Transverse colon (tissue), 4 donors: ENCODE measurements around the gene EYA4. TPM values are rescaled to one million over a fixed set of nuclear protein-coding genes. Genes with fewer than 3 reads are reported as not detected.

Experiments
- DNase-seq: peaks from one replicate; pipeline ENCODE4 v3.0.0-alpha.2; 2019
- H3K27ac ChIP-seq, 4 donors: fragments of 200-600 bp; sonication (generic); 2 replicates each; pipeline ENCODE4 v1.5.1; 2016 to 2018; ENCODE audit warnings: inconsistent platforms in 4 of 4
- H3K27me3 ChIP-seq: fragments of 200-600 bp; sonication (generic); 2 replicates; pipeline ENCODE4 v1.5.1; 2017; ENCODE audit warnings: inconsistent platforms
- H3K36me3 ChIP-seq, 4 donors: fragments of 200-600 bp; sonication (generic); 2 replicates each; pipeline ENCODE4 v1.5.1; 2017 to 2019; ENCODE audit warnings: inconsistent platforms in 4 of 4
- H3K4me1 ChIP-seq, 4 donors: fragments of 200-600 bp; sonication (generic); 2 replicates each; pipeline ENCODE4 v1.5.1; 2017 to 2020; ENCODE audit warnings: inconsistent platforms in 4 of 4
- H3K4me3 ChIP-seq, 4 donors: fragments of 200-600 bp; sonication (generic); 1 replicate in 1 of 4; 2 replicates in 3 of 4; pipeline versions ENCODE4 v1.5.1 to v1.6.1; 2017 to 2019; ENCODE audit warnings: inconsistent platforms in 4 of 4
- H3K9me3 ChIP-seq, 2 donors: fragments of 200-600 bp; sonication (generic); 2 replicates each; pipeline ENCODE4 v1.5.1; 2017 to 2019; ENCODE audit warnings: inconsistent platforms in 2 of 2
- EP300 ChIP-seq: sonication (generic); formaldehyde crosslinking; IDR thresholded peaks from one replicate; pipeline ENCODE4 v1.6.1; 2017; ENCODE audit warnings: antibody characterized with exemption, low read depth
- POLR2A ChIP-seq: fragments of 450-650 bp; IDR thresholded peaks from one replicate; pipeline ENCODE4 v1.6.1; 2016; ENCODE audit warnings: antibody characterized with exemption, mild to moderate bottlenecking, moderate library complexity
- POLR2AphosphoS5 ChIP-seq, 3 donors: sonication (generic); formaldehyde crosslinking; IDR thresholded peaks; one replicate each; pipeline ENCODE4 v1.6.1; 2016; ENCODE audit warnings: antibody characterized with exemption in 3 of 3
- WGBS, 2 donors: methylation state at CpG; one replicate each; pipeline ENCODE4 v1.1.5; 2018; ENCODE audit warnings: low coverage in 1 of 2; 5-methylcytosine and 5-hydroxymethylcytosine counted together
- in situ Hi-C, 4 donors: fragments of 200-750 bp; cut with MboI; loops; one replicate each; pipeline versions ENCODE4 v1.15.0 to v1.15.1; 2017; ENCODE audit warnings: low sequenced_read_pairs in 3 of 4, low pct_ligation_motif_present in 1 of 4, low pct_unique_long_range_greater_than_20kb in 1 of 4
- intact Hi-C: fragments of 100-400 bp; cut with DNase I; formaldehyde crosslinking; loops from one replicate; pipeline ENCODE4 v1.15.1; 2023; ENCODE audit warnings: low total_unique reads
- total RNA-seq, 4 donors: library from RNA; depleted of rRNA; stranded (reverse); fragments of >200 nt; gene quantifications; one replicate each; pipeline ENCODE4 v1.1.0, GENCODE V29; 2016
- TF ChIP-seq, protein P1 (sequence below), 5 experiments: fragments of 200-600 bp in 3 of 5; fragments of 450-650 bp in 2 of 5; sonication (generic) in 3 of 5; IDR thresholded peaks; 1 replicate in 2 of 5; 2 replicates in 3 of 5; pipeline ENCODE4 v1.5.1; 2016 to 2017; ENCODE audit warnings: antibody characterized with exemption in 5 of 5, inconsistent platforms in 3 of 5, mild to moderate bottlenecking in 2 of 5, moderate library complexity in 1 of 5

EYA4 gene
- total RNA-seq, 4 donors from 2014 or later, result 0.27 to 0.64 TPM; not detected in 2

- Histone ChIP-seq H3K4me1 (no peaks in the 10 kb centered on the region), H3K4me3 (no peak overlapping the region), H3K36me3 (no peaks in the 10 kb centered on the region), H3K27me3 (no peaks in the 10 kb centered on the region), H3K27ac (no peak overlapping the region), H3K9me3 (no peaks in the 10 kb centered on the region)
- intact Hi-C loops, result no loop called here
- in situ Hi-C loops, result no loop called here
- 87 to 94% methylated on average over 8 of the region's 8 CpGs for WGBS, 2 donors
- no peak for DNase-seq
- TF ChIP-seq POLR2A (no peak), EP300 (no peak), POLR2AphosphoS5 (IDR thresholded peaks at IDR 0.05) (no peak)
- TF ChIP-seq, protein P1, sequence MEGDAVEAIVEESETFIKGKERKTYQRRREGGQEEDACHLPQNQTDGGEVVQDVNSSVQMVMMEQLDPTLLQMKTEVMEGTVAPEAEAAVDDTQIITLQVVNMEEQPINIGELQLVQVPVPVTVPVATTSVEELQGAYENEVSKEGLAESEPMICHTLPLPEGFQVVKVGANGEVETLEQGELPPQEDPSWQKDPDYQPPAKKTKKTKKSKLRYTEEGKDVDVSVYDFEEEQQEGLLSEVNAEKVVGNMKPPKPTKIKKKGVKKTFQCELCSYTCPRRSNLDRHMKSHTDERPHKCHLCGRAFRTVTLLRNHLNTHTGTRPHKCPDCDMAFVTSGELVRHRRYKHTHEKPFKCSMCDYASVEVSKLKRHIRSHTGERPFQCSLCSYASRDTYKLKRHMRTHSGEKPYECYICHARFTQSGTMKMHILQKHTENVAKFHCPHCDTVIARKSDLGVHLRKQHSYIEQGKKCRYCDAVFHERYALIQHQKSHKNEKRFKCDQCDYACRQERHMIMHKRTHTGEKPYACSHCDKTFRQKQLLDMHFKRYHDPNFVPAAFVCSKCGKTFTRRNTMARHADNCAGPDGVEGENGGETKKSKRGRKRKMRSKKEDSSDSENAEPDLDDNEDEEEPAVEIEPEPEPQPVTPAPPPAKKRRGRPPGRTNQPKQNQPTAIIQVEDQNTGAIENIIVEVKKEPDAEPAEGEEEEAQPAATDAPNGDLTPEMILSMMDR (IDR thresholded peaks at IDR 0.05), result no peak
These were observed 163.6 kb downstream of the EYA4 start for GRCh38 chr6:133404728-133405127.

DNA sequence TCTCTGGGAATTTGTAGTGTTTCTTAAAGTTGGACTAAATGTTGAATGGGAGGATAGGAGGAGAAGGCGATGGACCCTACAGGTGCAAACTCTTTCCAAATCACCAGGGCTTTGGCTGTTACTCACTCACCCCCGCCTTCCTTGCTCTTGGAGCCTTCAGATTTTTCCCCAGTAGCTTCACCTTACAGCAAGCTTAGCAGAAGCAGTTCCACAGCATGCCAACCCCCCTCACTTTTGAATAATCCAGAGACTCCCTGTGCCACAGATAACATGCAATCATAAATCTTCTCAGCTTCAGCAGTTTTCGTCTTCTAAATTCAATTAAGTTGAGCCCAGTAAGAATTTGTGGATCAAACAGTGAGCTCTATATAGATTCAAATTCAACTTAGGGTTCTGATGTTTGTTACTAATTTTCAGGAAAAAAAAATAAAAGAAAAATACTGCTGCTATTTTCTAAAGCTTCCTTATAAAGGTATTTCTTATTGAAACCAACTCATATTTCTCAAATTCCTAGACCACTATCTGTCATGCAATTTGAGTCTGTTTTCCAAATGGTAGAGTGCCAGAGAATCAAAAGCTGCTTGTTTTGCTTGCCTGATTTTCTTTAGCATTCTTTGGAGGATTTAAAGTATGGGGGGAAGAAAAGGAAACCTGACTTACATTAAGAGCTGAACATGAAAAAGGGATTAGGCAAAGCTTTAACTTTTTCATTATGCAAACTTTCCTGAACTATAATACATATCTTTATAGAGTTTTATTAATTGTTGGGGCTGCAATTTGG, 166.4 kb downstream of the EYA4 start:
- WGBS, 2 donors, result 88 to 95% methylated on average over 3 of the region's 3 CpGs
- intact Hi-C loops (no loop called here), in situ Hi-C loops (no loop called here)
- no peak for TF ChIP-seq EP300
- TF ChIP-seq POLR2AphosphoS5 (IDR thresholded peaks at IDR 0.05), result no peak
- no peak for TF ChIP-seq POLR2A
- TF ChIP-seq, protein P1 (IDR thresholded peaks at IDR 0.05), result no peak
- no peak for DNase-seq
- Histone ChIP-seq H3K4me1 (no peaks in the 10 kb centered on the region), H3K27ac (no peak overlapping the region), H3K27me3 (no peaks in the 10 kb centered on the region), H3K36me3 (no peaks in the 10 kb centered on the region), H3K9me3 (no peaks in the 10 kb centered on the region), H3K4me3 (no peak overlapping the region)

- 86 to 88% methylated on average over 2 of the region's 2 CpGs for WGBS, 2 donors
- DNase-seq, result no peak
- Histone ChIP-seq H3K36me3 (no peaks in the 10 kb centered on the region), H3K27me3 (no peaks in the 10 kb centered on the region), H3K4me1 (no peaks in the 10 kb centered on the region), H3K27ac (no peak overlapping the region), H3K4me3 (no peak overlapping the region), H3K9me3 (no peaks in the 10 kb centered on the region)
- in situ Hi-C loops, result no loop called here
- intact Hi-C loops, result no loop called here
- TF ChIP-seq POLR2AphosphoS5 (IDR thresholded peaks at IDR 0.05), result no peak
- TF ChIP-seq POLR2A, result no peak
- TF ChIP-seq, protein P1 (IDR thresholded peaks at IDR 0.05), result no peak
- no peak for TF ChIP-seq EP300
These were observed 167.0 kb downstream of the EYA4 start for GRCh38 chr6:133408132-133408531.

- H3K36me3 ChIP-seq, result no peaks in the 10 kb centered on the region
These were observed 167.4 kb downstream of the EYA4 start for GRCh38 chr6:133408543-133408942.

More at GRCh38 chr6:133408543-133408942, 167.4 kb downstream of the EYA4 start:
- TF ChIP-seq, protein P1 (IDR thresholded peaks at IDR 0.05), result no peak
- no peak for TF ChIP-seq POLR2A
- Histone ChIP-seq H3K4me3 (no peak overlapping the region), H3K9me3 (no peaks in the 10 kb centered on the region), H3K4me1 (no peaks in the 10 kb centered on the region), H3K27ac (no peak overlapping the region), H3K27me3 (no peaks in the 10 kb centered on the region)
- whole genome bisulfite sequencing, 2 donors, result 85 to 86% methylated on average over 1 to 3 of the region's 3 CpGs
- no peak for DNase-seq
- in situ Hi-C loops (no loop called here), intact Hi-C loops (no loop called here)
